ENCODE results near the gene AP5Z1. TPM values are rescaled to one million over a fixed set of nuclear protein-coding genes. Genes with fewer than 3 reads are reported as not detected.

AP5Z1 gene
- total RNA-seq, 3 donors from 2014 or later: 39.5 to 47.4 (median 45.2) TPM

DNA sequence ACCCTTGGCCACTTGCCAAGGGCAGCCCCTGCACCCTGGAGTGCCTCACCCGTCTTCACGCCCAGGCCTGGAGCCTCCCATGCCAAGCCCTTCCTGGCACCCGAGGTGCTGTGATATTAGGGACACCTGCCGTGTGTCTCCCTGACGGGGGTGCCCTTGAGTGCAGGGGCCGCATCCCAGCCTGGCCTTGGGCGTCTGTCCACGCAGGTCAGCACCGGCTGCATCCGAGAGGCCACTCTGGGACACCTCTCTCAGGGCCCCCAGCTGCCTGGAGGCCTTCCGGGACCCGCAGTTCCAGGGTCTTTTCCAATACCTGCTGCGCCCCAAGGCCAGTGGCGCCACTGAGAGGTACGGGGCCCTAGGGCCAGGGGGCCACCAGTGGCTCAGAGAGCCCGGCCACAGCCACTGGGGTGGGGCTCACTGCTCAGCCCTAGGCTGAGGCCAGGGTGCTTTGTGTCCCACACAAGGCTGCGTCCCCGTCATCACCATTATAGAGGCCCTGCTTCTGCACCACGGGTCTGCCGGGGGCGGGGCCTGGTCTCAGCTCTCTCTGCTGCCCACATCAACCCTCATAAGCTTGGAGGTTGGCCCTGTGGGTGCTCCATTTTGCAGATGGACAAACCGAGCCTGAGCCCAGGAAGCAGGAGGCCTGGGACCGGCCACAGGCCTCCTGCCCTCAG, 12.7 kb downstream of the AP5Z1 start:
- intact Hi-C loops (cut with DNase I, micrococcal nuclease): no loop called here
- TF ChIP-seq, protein P1, sequence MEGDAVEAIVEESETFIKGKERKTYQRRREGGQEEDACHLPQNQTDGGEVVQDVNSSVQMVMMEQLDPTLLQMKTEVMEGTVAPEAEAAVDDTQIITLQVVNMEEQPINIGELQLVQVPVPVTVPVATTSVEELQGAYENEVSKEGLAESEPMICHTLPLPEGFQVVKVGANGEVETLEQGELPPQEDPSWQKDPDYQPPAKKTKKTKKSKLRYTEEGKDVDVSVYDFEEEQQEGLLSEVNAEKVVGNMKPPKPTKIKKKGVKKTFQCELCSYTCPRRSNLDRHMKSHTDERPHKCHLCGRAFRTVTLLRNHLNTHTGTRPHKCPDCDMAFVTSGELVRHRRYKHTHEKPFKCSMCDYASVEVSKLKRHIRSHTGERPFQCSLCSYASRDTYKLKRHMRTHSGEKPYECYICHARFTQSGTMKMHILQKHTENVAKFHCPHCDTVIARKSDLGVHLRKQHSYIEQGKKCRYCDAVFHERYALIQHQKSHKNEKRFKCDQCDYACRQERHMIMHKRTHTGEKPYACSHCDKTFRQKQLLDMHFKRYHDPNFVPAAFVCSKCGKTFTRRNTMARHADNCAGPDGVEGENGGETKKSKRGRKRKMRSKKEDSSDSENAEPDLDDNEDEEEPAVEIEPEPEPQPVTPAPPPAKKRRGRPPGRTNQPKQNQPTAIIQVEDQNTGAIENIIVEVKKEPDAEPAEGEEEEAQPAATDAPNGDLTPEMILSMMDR (IDR thresholded peaks at IDR 0.05): no peak
- no peaks in the 10 kb centered on the region for H3K9me3 ChIP-seq
- H3K4me1 ChIP-seq (ENCODE audit: low read depth): no peaks in the 10 kb centered on the region
- ATAC-seq: no peak
- no peak for DNase-seq
- no peak overlapping the region for H3K4me3 ChIP-seq
- no peaks in the 10 kb centered on the region for H3K36me3 ChIP-seq (ENCODE audit: low read depth)

DNA sequence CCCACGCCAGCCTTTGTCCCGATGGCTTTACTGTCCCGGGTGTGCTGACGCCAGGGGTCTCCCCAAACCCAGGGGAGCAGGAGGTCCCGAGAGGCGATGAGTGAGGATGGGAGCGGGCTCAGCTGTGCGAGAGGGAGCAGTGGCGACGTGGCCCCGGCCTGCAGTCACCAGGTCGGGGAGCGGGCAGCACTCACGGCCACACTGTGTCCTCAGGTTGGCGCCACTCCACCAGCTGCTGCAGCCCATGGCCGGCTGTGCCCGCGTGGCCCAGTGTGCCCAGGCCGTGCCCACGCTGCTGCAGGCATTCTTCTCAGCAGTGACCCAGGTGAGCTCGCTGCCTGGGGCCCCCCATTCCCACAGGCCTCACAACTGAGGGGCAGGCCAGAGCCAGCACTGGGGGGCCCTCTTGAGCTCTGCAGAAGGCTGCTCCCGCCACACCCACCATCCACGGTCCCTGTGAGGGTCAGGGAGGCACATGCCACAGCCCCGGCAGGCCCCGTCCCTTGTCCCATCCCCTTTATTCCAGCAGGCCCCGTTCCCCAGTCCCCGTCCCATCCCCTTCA, 13.3 kb downstream of the AP5Z1 start:
- no peaks in the 10 kb centered on the region for H3K9me3 ChIP-seq
- no peak overlapping the region for H3K4me3 ChIP-seq
- no peaks in the 10 kb centered on the region for H3K4me1 ChIP-seq (ENCODE audit: low read depth)
- intact Hi-C loops (cut with DNase I, micrococcal nuclease): no loop called here
- TF ChIP-seq, protein P1 (IDR thresholded peaks at IDR 0.05): no peak
- no peaks in the 10 kb centered on the region for H3K36me3 ChIP-seq (ENCODE audit: low read depth)
- ATAC-seq (no peak), DNase-seq (peak in 1 of 3 donors; percentile 41)

DNA sequence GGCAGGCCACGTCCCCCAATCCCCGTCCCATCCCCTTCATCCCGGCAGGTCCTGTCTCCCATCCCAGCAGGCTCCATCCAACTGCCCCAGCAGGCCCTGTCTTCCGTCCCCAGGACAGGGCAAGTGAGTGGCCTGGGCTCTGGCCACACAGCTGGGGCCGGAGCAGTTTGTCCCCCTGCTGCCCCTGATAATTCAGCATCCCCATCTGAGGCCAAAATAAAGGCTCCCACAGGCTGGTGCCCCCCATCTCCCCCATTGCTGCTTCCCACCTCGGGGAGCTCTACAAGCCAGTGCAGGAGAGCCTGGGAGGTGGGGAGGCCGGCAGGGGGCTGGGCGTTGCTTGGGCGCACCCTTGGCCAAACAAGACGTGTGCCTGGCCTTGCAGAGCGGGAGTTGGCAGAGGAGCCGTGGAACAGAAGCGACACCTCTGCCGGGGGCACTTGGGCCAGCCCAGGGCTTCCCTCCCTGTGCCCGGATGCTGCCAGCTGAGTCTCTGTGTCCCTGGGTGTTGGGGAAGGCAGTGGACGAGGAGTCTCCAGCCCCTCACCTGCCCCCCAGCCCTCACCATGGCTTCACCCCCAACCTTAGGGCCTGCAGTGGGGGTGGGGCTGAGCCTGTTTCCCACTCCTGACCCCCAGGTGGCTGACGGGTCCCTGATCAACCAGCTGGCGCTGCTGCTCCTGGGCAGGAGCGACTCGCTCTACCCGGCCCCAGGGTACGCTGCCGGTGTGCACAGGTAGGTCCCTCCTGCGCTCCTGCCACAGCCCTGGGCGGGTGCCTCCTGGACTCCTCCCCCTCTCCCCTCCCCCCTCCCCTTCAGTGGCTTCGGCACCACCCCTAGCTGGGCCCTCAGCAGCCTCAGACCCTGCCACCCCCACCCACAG, 14.0 kb downstream of the AP5Z1 start:
- no peaks in the 10 kb centered on the region for H3K9me3 ChIP-seq
- DNase-seq: no peak
- no peaks in the 10 kb centered on the region for H3K4me1 ChIP-seq (ENCODE audit: low read depth)
- intact Hi-C loops (cut with DNase I, micrococcal nuclease): no loop called here
- no peak for ATAC-seq
- TF ChIP-seq, protein P1 (IDR thresholded peaks at IDR 0.05): no peak
- no peak overlapping the region for H3K4me3 ChIP-seq
- no peaks in the 10 kb centered on the region for H3K36me3 ChIP-seq (ENCODE audit: low read depth)

DNA sequence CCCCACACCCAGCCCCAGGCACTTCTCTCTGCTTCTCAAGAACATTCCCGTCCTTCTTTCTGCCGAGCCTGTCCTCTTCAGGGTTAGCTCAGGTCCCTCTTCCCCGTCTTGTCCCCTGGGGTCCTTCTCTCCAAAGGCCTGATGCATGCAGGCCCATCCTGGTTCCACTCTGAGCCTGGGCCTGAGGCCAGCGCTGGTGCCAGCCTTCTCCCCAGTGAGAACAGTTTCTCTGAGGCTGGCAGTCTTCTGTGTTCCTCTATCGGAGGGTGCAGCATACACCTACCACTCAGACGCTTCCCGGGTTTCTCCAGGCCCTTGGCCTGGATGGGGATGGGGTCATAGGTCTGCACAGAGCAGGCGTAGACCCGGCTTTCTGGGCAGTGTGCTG, 14.6 kb downstream of the AP5Z1 start:
- TF ChIP-seq, protein P1 (IDR thresholded peaks at IDR 0.05): no peak
- intact Hi-C loops (cut with DNase I, micrococcal nuclease): no loop called here
- no peak overlapping the region for H3K4me3 ChIP-seq
- H3K36me3 ChIP-seq (ENCODE audit: low read depth): no peaks in the 10 kb centered on the region
- no peaks in the 10 kb centered on the region for H3K9me3 ChIP-seq
- no peak for ATAC-seq
- no peak for DNase-seq
- H3K4me1 ChIP-seq (ENCODE audit: low read depth): no peaks in the 10 kb centered on the region

DNA sequence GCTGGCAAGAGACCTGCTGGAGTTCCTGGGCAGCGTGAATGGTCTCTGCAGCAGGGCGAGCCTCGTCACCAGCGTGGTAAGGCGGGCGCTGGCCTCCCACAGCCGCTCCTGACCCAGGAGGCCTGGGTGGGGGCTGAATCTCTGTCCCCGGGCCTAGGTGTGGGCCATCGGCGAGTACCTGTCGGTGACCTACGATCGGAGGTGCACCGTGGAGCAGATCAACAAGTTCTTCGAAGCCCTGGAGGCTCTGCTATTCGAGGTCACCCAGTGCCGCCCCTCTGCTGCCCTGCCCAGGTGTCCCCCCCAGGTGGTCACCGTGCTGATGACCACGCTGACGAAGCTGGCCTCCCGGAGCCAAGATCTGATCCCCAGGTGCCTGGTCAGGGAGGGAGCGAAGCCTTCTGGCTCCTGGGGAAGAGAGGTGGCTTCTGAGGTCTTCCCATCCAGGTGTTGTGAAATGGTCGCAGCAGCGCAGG, 15.1 kb downstream of the AP5Z1 start:
- no peaks in the 10 kb centered on the region for H3K9me3 ChIP-seq
- no peak overlapping the region for H3K4me3 ChIP-seq
- TF ChIP-seq, protein P1 (IDR thresholded peaks at IDR 0.05): no peak
- no peak for ATAC-seq
- H3K4me1 ChIP-seq (ENCODE audit: low read depth): no peaks in the 10 kb centered on the region
- no peaks in the 10 kb centered on the region for H3K36me3 ChIP-seq (ENCODE audit: low read depth)
- peak in 1 of 3 donors; percentile 44 for DNase-seq
- intact Hi-C loops (cut with DNase I, micrococcal nuclease): no loop called here
